MM.1S (cell line): ENCODE data around the gene DHRS1.

Experiments
- DNase-seq: peaks from one replicate; pipeline ENCODE4 v3.0.0-alpha.2; 2015
- H2AFZ ChIP-seq: fragments of 300-600 bp; sonication (generic); 2 replicates; pipeline ENCODE4 v1.6.0; 2016; ENCODE audit warnings: antibody characterized with exemption, low read length
- H3F3A ChIP-seq: fragments of 300-600 bp; sonication (generic); 2 replicates; pipeline ENCODE4 v1.6.1; 2016; ENCODE audit warnings: mild to moderate bottlenecking, antibody characterized with exemption, low read length, moderate library complexity, mixed read lengths; ENCODE audit not compliant: insufficient read depth
- H3K27ac ChIP-seq: fragments of 300-600 bp; sonication (generic); 2 replicates; pipeline ENCODE4 v1.5.1; 2016; ENCODE audit warnings: mild to moderate bottlenecking, low read length
- H3K27me3 ChIP-seq: fragments of 300-600 bp; sonication (generic); replicated peaks from 2 replicates; pipeline ENCODE4 v1.6.0; 2016; ENCODE audit warnings: low read length; ENCODE audit not compliant: insufficient read depth
- H3K36me3 ChIP-seq: fragments of 300-600 bp; sonication (generic); replicated peaks from 2 replicates; pipeline ENCODE4 v1.6.1; 2016; ENCODE audit warnings: mild to moderate bottlenecking, low read length, mixed read lengths; ENCODE audit not compliant: insufficient read depth
- H3K4me1 ChIP-seq: fragments of 300-600 bp; sonication (generic); 2 replicates; pipeline ENCODE4 v1.6.1; 2016; ENCODE audit warnings: low read length, mixed read lengths
- H3K4me2 ChIP-seq: fragments of 300-600 bp; sonication (generic); 2 replicates; pipeline ENCODE4 v1.6.0; 2016; ENCODE audit warnings: low read depth, low read length
- H3K4me3 ChIP-seq: fragments of 300-600 bp; sonication (generic); 2 replicates; pipeline ENCODE4 v1.5.1; 2016; ENCODE audit warnings: low read length, mixed read lengths
- H3K79me2 ChIP-seq: fragments of 300-600 bp; sonication (generic); 2 replicates; pipeline ENCODE4 v1.6.1; 2016; ENCODE audit warnings: mixed run types, low read length, mixed read lengths
- H3K9ac ChIP-seq: fragments of 300-600 bp; sonication (generic); 2 replicates; pipeline ENCODE4 v1.6.1; 2016; ENCODE audit warnings: low read length, mixed read lengths
- H3K9me2 ChIP-seq: fragments of 300-600 bp; sonication (generic); replicated peaks from 2 replicates; pipeline ENCODE4 v1.6.1; 2016; ENCODE audit warnings: mild to moderate bottlenecking, low read length, mixed read lengths; ENCODE audit not compliant: insufficient read depth
- H3K9me3 ChIP-seq: fragments of 300-600 bp; sonication (generic); replicated peaks from 2 replicates; pipeline ENCODE4 v1.6.1; 2016; ENCODE audit warnings: mild to moderate bottlenecking, low read length, mixed read lengths; ENCODE audit not compliant: insufficient read depth
- H4K20me1 ChIP-seq: fragments of 300-600 bp; sonication (generic); 2 replicates; pipeline ENCODE4 v1.6.1; 2016; ENCODE audit warnings: mild to moderate bottlenecking, low read length, moderate library complexity, mixed read lengths; ENCODE audit not compliant: insufficient read depth
- CTCF ChIP-seq: fragments of 300-600 bp; sonication (generic); IDR thresholded peaks from 2 replicates; pipeline ENCODE4 v1.5.1; 2016; ENCODE audit warnings: antibody characterized with exemption, low read length, mixed read lengths
- EZH2 ChIP-seq: fragments of 300-600 bp; sonication (generic); optimal IDR thresholded peaks from 2 replicates; pipeline ENCODE3; 2017; ENCODE audit warnings: low read depth, mild to moderate bottlenecking, antibody characterized with exemption, low read length, mixed read lengths
- EZH2phosphoT487 ChIP-seq: fragments of 300-600 bp; sonication (generic); IDR thresholded peaks from 2 replicates; pipeline ENCODE4 v1.6.1; 2018; ENCODE audit warnings: antibody characterized with exemption, low read length

Gene DHRS1

GRCh38 chr14:24327303-24327702, 27.7 kb upstream of the DHRS1 start:
- no peaks in the 10 kb centered on the region for H3F3A ChIP-seq
- peaks cover 11% of the 10 kb centered on the region; the same call in 1 of the 2 replicates for H3K27me3 ChIP-seq
- H3K4me3 ChIP-seq = no peak overlapping the region
- H3K27ac ChIP-seq = no peak overlapping the region
- no peaks in the 10 kb centered on the region for H3K4me1 ChIP-seq
- no peak for DNase-seq
- no peak overlapping the region for H3K4me2 ChIP-seq
- H3K9me2 ChIP-seq = no peaks in the 10 kb centered on the region
- no peaks in the 10 kb centered on the region for H3K36me3 ChIP-seq
- H4K20me1 ChIP-seq = no peaks in the 10 kb centered on the region
- TF ChIP-seq EZH2 (no peak), EZH2phosphoT487 (no peak), CTCF (no peak)
- H3K9ac ChIP-seq = no peak overlapping the region
- H2AFZ ChIP-seq = no peak overlapping the region
- H3K79me2 ChIP-seq = no peaks in the 10 kb centered on the region
- H3K9me3 ChIP-seq = no peaks in the 10 kb centered on the region

GRCh38 chr14:24325963-24326362, 26.4 kb upstream of the DHRS1 start:
- Histone ChIP-seq H3K9ac (no peak overlapping the region), H3K79me2 (no peaks in the 10 kb centered on the region), H3K36me3 (no peaks in the 10 kb centered on the region), H4K20me1 (no peaks in the 10 kb centered on the region), H3K4me1 (no peaks in the 10 kb centered on the region), H3K4me2 (no peak overlapping the region), H3K27me3 (peaks cover 11% of the 10 kb centered on the region; the same call in 1 of the 2 replicates), H3K4me3 (no peak overlapping the region), H3K27ac (no peak overlapping the region), H3F3A (no peaks in the 10 kb centered on the region; the same call in 1 of the 2 replicates), H3K9me2 (no peaks in the 10 kb centered on the region), H3K9me3 (no peaks in the 10 kb centered on the region), H2AFZ (no peak overlapping the region)
- DNase-seq = no peak
- TF ChIP-seq EZH2 (no peak), CTCF (no peak), EZH2phosphoT487 (no peak)

- Histone ChIP-seq H3F3A (no peaks in the 10 kb centered on the region; the same call in 1 of the 2 replicates), H3K4me3 (no peak overlapping the region), H3K27me3 (peaks cover 11% of the 10 kb centered on the region; the same call in 1 of the 2 replicates), H2AFZ (no peak overlapping the region), H3K4me2 (no peak overlapping the region), H3K79me2 (no peaks in the 10 kb centered on the region), H3K4me1 (no peaks in the 10 kb centered on the region), H3K9ac (no peak overlapping the region), H3K9me2 (no peaks in the 10 kb centered on the region), H3K9me3 (no peaks in the 10 kb centered on the region), H4K20me1 (no peaks in the 10 kb centered on the region), H3K36me3 (no peaks in the 10 kb centered on the region), H3K27ac (no peak overlapping the region)
- no peak for TF ChIP-seq CTCF
- no peak for TF ChIP-seq EZH2
- TF ChIP-seq EZH2phosphoT487 = no peak
- no peak for DNase-seq
These were observed 25.5 kb upstream of the DHRS1 start for GRCh38 chr14:24325041-24325530.
